ENCODE results near the gene HIGD1C. TPM values are rescaled to one million over a fixed set of nuclear protein-coding genes. Genes with fewer than 3 reads are reported as not detected.

HIGD1C gene
- total RNA-seq, 4 donors from 2014 or later: not detected

- H3K27ac ChIP-seq: peak overlapping the region in 2 of 4 donors; percentile 86 to 88
- H3K27me3 ChIP-seq: no peaks in the 10 kb centered on the region
- H3K9me3 ChIP-seq: peaks cover 0 to 6% (median 0%) of the 10 kb centered on the region in 3 donors
- peaks cover 30 to 95% (median 44%) of the 10 kb centered on the region in 3 donors for H3K4me1 ChIP-seq
- peaks cover 0 to 47% (median 3%) of the 10 kb centered on the region in 3 donors for H3K36me3 ChIP-seq
- 65 to 79% methylated on average over 2 of the region's 2 CpGs for WGBS, 2 donors
- no peak for TF ChIP-seq POLR2A (IDR thresholded peaks at IDR 0.05)
- TF ChIP-seq, protein P1, sequence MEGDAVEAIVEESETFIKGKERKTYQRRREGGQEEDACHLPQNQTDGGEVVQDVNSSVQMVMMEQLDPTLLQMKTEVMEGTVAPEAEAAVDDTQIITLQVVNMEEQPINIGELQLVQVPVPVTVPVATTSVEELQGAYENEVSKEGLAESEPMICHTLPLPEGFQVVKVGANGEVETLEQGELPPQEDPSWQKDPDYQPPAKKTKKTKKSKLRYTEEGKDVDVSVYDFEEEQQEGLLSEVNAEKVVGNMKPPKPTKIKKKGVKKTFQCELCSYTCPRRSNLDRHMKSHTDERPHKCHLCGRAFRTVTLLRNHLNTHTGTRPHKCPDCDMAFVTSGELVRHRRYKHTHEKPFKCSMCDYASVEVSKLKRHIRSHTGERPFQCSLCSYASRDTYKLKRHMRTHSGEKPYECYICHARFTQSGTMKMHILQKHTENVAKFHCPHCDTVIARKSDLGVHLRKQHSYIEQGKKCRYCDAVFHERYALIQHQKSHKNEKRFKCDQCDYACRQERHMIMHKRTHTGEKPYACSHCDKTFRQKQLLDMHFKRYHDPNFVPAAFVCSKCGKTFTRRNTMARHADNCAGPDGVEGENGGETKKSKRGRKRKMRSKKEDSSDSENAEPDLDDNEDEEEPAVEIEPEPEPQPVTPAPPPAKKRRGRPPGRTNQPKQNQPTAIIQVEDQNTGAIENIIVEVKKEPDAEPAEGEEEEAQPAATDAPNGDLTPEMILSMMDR (IDR thresholded peaks at IDR 0.05): no peak
- H3K4me3 ChIP-seq: no peak overlapping the region
- intact Hi-C loops (cut with DNase I): loop anchor here (10.0 kb wide), 1 partner anchor 52 kb away; no protein-coding TSS in a partner anchor
- no peak for DNase-seq
Measured at GRCh38 chr12:50932787-50933280, 19.5 kb upstream of the HIGD1C start.

- intact Hi-C loops (cut with DNase I): loop anchor here (10.0 kb wide), 1 partner anchor 51 kb away; no protein-coding TSS in a partner anchor
- Histone ChIP-seq H3K27me3 (no peaks in the 10 kb centered on the region), H3K4me1 (peaks cover 23 to 87% (median 43%) of the 10 kb centered on the region in 3 donors), H3K27ac (peak overlapping the region; percentile 53 to 88 (median 82)), H3K4me3 (no peak overlapping the region), H3K36me3 (peaks cover 0 to 47% (median 3%) of the 10 kb centered on the region in 3 donors), H3K9me3 (peaks cover 0 to 9% (median 0%) of the 10 kb centered on the region in 3 donors)
- TF ChIP-seq, protein P1 (IDR thresholded peaks at IDR 0.05): no peak
- WGBS, 2 donors: 86% methylated on average over 2 of the region's 2 CpGs; no CpG with 5 or more reads in 1 of the 2 donors
- DNase-seq: no peak
Measured at GRCh38 chr12:50933459-50934124, 18.8 kb upstream of the HIGD1C start.

DNA sequence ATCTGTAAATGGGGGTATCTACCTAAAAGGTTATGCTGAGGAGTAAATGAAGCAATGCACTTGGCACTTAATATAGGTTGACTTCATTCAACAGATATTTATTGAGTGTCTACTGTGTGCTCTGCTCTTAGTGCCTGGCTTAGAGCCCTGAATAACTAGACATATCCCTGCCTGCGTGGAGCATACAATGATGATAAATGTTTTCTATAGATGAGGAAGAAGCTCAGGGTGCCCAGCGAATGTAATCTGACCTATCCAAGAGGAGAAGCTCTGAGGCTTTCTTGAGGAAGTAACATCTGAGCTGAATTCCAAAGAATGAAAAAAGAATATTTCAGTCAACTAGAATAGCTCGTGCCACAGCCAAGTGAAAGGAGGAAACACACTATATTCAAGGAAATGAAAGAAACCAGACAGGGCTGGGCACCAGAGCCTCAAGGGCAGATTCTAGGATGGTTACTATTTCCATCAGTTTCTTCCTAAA is 17.9 kb upstream of the HIGD1C start:
- Histone ChIP-seq H3K27ac (peak overlapping the region; percentile 53 to 88 (median 82)), H3K27me3 (no peaks in the 10 kb centered on the region), H3K4me3 (peak overlapping the region in 1 of 4 donors; percentile 36), H3K9me3 (peaks cover 0 to 9% (median 0%) of the 10 kb centered on the region in 3 donors), H3K36me3 (peaks cover 0 to 45% (median 3%) of the 10 kb centered on the region in 3 donors), H3K4me1 (peaks cover 15 to 79% (median 35%) of the 10 kb centered on the region in 3 donors)
- intact Hi-C loops (cut with DNase I): loop anchor here (10.0 kb wide), 1 partner anchor 50 kb away; no protein-coding TSS in a partner anchor
- WGBS, 2 donors: 7 to 21% methylated on average over 3 of the region's 3 CpGs
- no peak for DNase-seq
- TF ChIP-seq POLR2A (IDR thresholded peaks at IDR 0.05): no peak
- TF ChIP-seq, protein P1 (IDR thresholded peaks at IDR 0.05): no peak

- no peak for TF ChIP-seq POLR2A (IDR thresholded peaks at IDR 0.05)
- TF ChIP-seq, protein P1 (IDR thresholded peaks at IDR 0.05): no peak
- peaks cover 0 to 9% (median 0%) of the 10 kb centered on the region in 3 donors for H3K9me3 ChIP-seq
- intact Hi-C loops (cut with DNase I): loop anchor here (10.0 kb wide), 1 partner anchor 50 kb away; no protein-coding TSS in a partner anchor
- H3K36me3 ChIP-seq: peaks cover 0 to 37% (median 3%) of the 10 kb centered on the region in 3 donors
- no peaks in the 10 kb centered on the region for H3K27me3 ChIP-seq
- no peak for DNase-seq
- 30 to 39% methylated on average over 6 of the region's 6 CpGs for WGBS, 2 donors
- H3K4me3 ChIP-seq: peak overlapping the region in 1 of 4 donors; percentile 36
- peak overlapping the region; percentile 53 to 88 (median 82) for H3K27ac ChIP-seq
- peaks cover 12 to 71% (median 35%) of the 10 kb centered on the region in 3 donors for H3K4me1 ChIP-seq
Measured at GRCh38 chr12:50934981-50935807, 17.1 kb upstream of the HIGD1C start.
